ELF-1 (cell line): ENCODE data around the gene NAA80.
A peak's percentile ranks its signal among the peaks of the same experiment; 100 is the strongest.

Experiments used
- DNase-seq: peaks from one replicate; pipeline ENCODE4 v3.0.0-alpha.2; 2016; ENCODE audit warnings: low read depth, low spot score

NAA80 gene

DNA sequence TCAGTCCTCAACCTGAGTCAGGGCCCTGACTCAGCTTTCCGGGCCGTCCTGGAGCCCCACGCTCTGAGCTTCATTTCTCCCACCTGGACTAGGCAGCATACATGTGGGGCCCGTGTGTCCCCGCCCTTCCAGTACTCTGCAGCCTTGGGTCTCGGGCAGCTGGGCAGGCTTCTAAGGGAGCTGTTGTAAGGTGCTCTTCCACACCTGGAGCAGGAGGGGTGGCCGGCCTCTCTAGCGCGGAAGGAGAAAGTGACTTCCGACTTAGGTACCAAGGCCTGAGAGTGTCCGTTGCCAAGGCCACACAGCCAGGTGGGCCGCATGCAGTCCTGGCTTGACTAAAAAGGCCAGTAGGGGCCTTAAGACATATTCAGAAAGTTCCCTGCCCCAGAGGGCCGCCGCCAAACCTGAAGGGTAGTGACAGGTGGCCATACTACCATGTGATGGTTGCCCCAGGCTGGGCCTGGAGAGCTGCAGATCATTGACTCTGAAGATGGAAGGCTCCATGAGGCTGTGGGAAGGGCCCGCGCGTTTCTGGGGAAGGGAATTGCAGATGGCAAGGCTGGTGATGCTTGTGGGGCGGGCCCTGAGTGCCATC, 39.7 kb downstream of the NAA80 start:
- no peak for DNase-seq

DNA sequence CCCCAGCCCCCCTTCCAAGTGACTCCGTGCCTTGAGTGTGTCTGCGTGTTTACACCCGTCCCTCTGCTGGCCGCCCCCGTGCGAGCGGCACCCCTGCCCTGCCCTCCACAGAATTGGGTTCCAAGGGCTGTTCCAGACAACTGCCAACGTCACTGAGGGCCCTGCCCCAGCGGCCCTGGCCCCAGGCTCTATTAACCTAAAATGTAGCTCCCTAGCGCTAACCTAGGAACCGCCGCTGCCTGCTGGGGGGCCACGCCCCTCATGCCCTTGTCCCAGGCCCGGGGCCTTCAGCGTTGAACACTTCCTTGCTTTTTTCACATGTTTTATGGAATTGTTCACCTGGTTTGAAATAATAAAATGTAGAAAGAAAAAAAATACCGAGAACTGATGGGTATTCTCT, 40.2 kb downstream of the NAA80 start:
- DNase-seq = peak; percentile 28

DNA sequence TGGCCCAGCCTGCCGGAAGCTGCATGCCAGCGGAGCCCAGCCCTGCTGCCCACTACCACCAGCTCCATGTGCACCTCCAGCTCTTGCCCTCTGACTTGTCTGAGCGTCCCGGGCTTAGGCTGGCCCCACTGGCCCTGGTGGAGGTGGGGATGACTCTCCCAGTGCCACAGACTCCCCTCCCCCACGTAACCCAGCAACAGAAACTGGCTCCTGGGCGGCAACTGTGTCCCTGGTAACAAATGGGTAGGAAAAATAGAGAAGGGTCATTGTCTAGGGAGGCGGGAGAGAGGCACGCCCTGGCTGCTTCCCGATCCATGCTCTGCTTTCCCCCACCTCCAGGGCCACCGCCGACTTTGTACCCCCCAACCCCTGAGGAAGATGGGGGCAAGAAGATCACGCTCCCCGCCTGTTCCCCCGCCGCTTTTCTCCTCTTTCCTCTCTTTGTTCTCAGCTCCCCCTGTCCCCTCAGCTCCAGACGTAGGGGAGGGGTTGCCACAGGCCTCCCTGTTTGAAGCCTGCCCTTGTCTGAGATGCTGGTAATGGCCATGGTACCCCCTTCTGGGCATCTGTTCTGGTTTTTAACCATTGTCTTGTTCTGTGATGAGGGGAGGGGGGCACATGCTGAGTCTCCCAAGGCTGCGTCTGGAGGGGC, 41.0 kb downstream of the NAA80 start:
- DNase-seq = no peak

- DNase-seq = peak; percentile 69
Measured at GRCh38 chr3:50256978-50257890, 42.0 kb downstream of the NAA80 start.

GRCh38 chr3:50255251-50255615, 44.0 kb downstream of the NAA80 start:
- no peak for DNase-seq

DNA sequence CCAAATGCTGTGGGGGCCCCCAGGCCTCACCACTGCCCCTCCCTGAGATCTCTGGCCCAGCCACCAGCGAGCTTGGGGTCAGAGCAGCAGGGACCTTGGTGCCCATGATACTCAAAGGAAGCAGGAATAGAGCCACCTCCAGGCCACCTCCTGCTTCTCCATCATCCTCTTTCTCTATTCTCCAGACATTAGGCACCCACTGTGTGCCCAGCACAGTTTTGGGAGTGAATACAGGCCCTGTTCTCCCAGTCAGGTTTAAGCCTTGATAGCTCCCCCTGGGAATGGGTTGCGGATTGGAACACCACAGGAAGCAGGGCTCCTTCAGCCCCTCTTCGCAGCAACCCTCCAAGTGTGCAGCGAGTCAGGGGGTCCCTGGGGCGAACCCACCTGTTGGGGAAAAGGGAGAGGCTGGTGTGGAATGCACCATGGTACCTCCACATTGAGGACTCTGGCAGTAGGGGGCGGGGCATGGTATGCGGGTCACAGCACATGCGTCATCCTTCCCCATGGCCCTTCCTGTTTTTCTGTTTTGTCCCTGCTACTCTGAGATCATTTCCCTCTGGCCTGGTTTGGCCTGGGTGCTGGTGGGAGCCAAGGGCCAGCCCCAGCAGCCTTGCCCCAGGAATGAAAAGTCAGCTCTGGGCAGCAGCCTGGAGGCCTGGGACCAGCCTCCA, 44.5 kb downstream of the NAA80 start:
- DNase-seq = no peak

- DNase-seq = no peak
Measured at GRCh38 chr3:50251220-50251619, 48.0 kb downstream of the NAA80 start.

DNA sequence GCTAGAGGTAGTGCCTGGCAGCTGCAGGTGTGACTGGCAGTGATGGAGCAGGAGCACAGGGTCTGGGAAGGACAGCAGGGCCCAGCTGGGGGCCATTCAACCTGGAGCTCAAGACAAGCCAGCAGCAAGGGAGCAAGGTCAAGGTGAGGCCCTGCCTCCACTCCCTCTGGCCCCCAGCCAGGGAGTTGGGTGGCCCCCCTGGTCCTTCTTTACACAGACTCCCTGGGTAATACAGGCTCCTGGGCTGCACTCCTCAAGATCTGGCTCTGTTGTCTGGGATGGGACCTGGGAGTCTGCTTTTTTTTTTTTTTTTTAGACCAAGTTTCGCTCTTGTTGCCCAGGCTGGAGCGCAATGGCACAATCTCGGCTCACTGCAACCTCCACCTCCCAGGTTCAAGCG, 48.7 kb downstream of the NAA80 start:
- DNase-seq = no peak

DNA sequence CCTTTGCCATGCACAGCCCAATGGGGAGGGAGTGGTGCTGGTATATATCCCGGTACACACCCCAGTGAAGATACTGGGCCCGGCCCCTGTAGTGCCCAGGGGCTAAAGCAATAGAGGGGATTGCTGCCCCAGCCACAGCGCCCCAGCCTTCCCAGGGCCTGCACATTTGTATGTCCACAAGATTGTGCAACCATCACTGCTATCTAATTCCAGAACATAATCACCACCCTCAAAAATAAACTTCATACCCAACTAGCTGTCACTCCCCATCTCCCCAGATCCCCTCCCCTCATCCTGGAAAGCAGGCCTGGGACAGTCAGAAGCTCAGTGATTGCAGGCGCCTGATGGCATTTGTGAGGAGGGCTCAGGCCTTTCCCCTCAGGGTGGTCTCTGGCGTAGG, 49.7 kb downstream of the NAA80 start:
- no peak for DNase-seq

DNA sequence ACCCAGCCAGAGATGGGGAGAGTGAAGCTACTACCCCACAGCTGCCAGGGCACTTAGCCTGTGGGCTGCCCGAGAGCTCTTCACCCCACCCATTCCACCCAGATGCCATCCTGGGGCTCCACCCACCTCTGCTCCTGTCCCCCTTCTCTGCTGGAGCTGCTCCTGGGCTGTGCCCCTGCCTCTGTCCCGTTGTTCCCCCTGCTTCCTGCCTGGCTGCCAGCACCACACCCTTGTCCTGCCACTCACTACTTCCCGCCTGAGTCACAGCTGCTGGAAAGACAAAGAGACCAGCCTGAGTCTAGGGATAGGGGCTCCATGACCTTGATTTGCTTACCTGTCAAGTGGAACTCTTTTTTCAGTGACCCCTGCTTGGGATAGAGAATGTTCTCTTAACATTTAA, 50.8 kb downstream of the NAA80 start:
- DNase-seq = no peak

GRCh38 chr3:50246517-50246954, 52.7 kb downstream of the NAA80 start:
- DNase-seq = no peak
